Fibroblast of lung (primary cell): ENCODE results near the gene GH1. TPM values are rescaled to one million over a fixed set of nuclear protein-coding genes. Genes with fewer than 3 reads are reported as not detected.

Experiments used
- DNase-seq, 2 donors: peaks; one replicate each; pipeline versions ENCODE4 v3.0.0 to v3.0.0-alpha.2; 2010; ENCODE audit warnings: low read depth in 2 of 2
- H2AFZ ChIP-seq: 2 replicates; pipeline ENCODE4 v1.5.1; 2012; ENCODE audit warnings: low read length, control low read depth, inconsistent platforms
- H3K27ac ChIP-seq: 2 replicates; pipeline ENCODE4 v1.5.1; 2011; ENCODE audit warnings: low read length, control low read depth; ENCODE audit not compliant: insufficient read depth
- H3K27me3 ChIP-seq: 2 replicates; pipeline ENCODE4 v1.5.1; 2011; ENCODE audit warnings: mild to moderate bottlenecking, low read length; ENCODE audit not compliant: control insufficient read depth, insufficient read depth
- H3K36me3 ChIP-seq: 2 replicates; pipeline ENCODE4 v1.5.1; 2011; ENCODE audit warnings: low read length; ENCODE audit not compliant: control insufficient read depth, insufficient read depth
- H3K4me1 ChIP-seq: 2 replicates; pipeline ENCODE4 v1.5.1; 2011; ENCODE audit warnings: low read length; ENCODE audit not compliant: control insufficient read depth, insufficient read depth; ENCODE audit errors: extremely low read depth
- H3K4me2 ChIP-seq: 2 replicates; pipeline ENCODE4 v1.5.1; 2011; ENCODE audit warnings: low read length, control low read depth; ENCODE audit not compliant: insufficient read depth; ENCODE audit errors: extremely low read depth
- H3K4me3 ChIP-seq, 4 experiments: fragments of 200-600 bp in 1 of 4; sonication (generic) in 1 of 4; replicated peaks in 1 of 4; 2 replicates each; pipeline ENCODE4 v1.5.1; 2011 to 2016; ENCODE audit warnings: low read length in 4 of 4, low read depth in 3 of 4, mild to moderate bottlenecking in 3 of 4, control low read depth in 2 of 4, inconsistent platforms in 1 of 4, mixed read lengths in 1 of 4; ENCODE audit not compliant: insufficient read depth in 1 of 4; ENCODE audit errors: control extremely low read depth in 1 of 4
- H3K79me2 ChIP-seq: 2 replicates; pipeline ENCODE4 v1.5.1; 2012; ENCODE audit warnings: mild to moderate bottlenecking, low read length, inconsistent platforms; ENCODE audit not compliant: control insufficient read depth, insufficient read depth
- H3K9ac ChIP-seq: 2 replicates; pipeline ENCODE4 v1.5.1; 2011; ENCODE audit warnings: mild to moderate bottlenecking, low read length, control low read depth; ENCODE audit not compliant: insufficient read depth
- H3K9me3 ChIP-seq: 2 replicates; pipeline ENCODE4 v1.5.1; 2012; ENCODE audit warnings: low read depth, low read length; ENCODE audit not compliant: control insufficient read depth, insufficient read depth
- H4K20me1 ChIP-seq: 2 replicates; pipeline ENCODE4 v1.5.1; 2011; ENCODE audit warnings: low read length; ENCODE audit not compliant: control insufficient read depth, insufficient read depth; ENCODE audit errors: extremely low read depth
- CTCF ChIP-seq, 2 donors: IDR thresholded peaks in 1 of 2; conservative IDR thresholded peaks in 1 of 2; 1 replicate in 1 of 2; 2 replicates in 1 of 2; pipeline ENCODE4 v1.5.1; 2011 to 2012; ENCODE audit warnings: low read length in 2 of 2, control low read depth in 1 of 2, inconsistent platforms in 1 of 2, low read depth in 1 of 2, mild to moderate bottlenecking in 1 of 2
- EZH2 ChIP-seq: IDR thresholded peaks from 2 replicates; pipeline ENCODE4 v1.5.1; 2012; ENCODE audit warnings: low read length, control low read depth, mild to moderate bottlenecking; ENCODE audit errors: missing control alignments
- polyA plus RNA-seq, 2 donors: library from polyadenylated mRNA; depleted of rRNA in 1 of 2; stranded (reverse) in 1 of 2; unstranded in 1 of 2; fragments of >200 nt; gene quantifications; 2 replicates each; pipeline ENCODE4 v1.2.1, GENCODE V29; 2011 to 2012; ENCODE audit warnings: missing spikeins in 1 of 2
- total RNA-seq: library from RNA; depleted of rRNA; stranded (reverse); fragments of >200 nt; gene quantifications from 2 replicates; pipeline ENCODE4 v1.2.1, GENCODE V29; 2014

GH1 gene
- total and polyA plus RNA-seq, 2 donors (not counting 1 experiment from before 2014, with no cell fraction given): not detected

GRCh38 chr17:63950940-63951907, 32.6 kb upstream of the GH1 start:
- Histone ChIP-seq H3K4me3 (no peak overlapping the region), H4K20me1 (no peaks in the 10 kb centered on the region), H3K4me1 (no peaks in the 10 kb centered on the region), H3K27ac (no peak overlapping the region), H2AFZ (no peak overlapping the region), H3K79me2 (no peaks in the 10 kb centered on the region), H3K9me3 (no peaks in the 10 kb centered on the region), H3K4me2 (no peak overlapping the region), H3K9ac (no peak overlapping the region), H3K27me3 (no peaks in the 10 kb centered on the region), H3K36me3 (no peaks in the 10 kb centered on the region)
- no peak for DNase-seq
- TF ChIP-seq EZH2: no peak
- TF ChIP-seq CTCF (conservative IDR thresholded peaks at IDR 0.05 in 1 of 2, IDR thresholded peaks at IDR 0.05 in 1 of 2; ENCODE audit: low read depth in 1 of 2, low read length in 2 of 2): peak in 1 of 2 donors; percentile 12

- Histone ChIP-seq H4K20me1 (no peaks in the 10 kb centered on the region), H3K9me3 (no peaks in the 10 kb centered on the region), H3K4me3 (no peak overlapping the region), H3K4me2 (no peak overlapping the region), H3K27me3 (no peaks in the 10 kb centered on the region), H3K4me1 (no peaks in the 10 kb centered on the region), H3K36me3 (no peaks in the 10 kb centered on the region), H2AFZ (no peak overlapping the region), H3K9ac (no peak overlapping the region), H3K79me2 (no peaks in the 10 kb centered on the region), H3K27ac (no peak overlapping the region)
- no peak for DNase-seq
- TF ChIP-seq CTCF (conservative IDR thresholded peaks at IDR 0.05 in 1 of 2, IDR thresholded peaks at IDR 0.05 in 1 of 2; ENCODE audit: low read depth in 1 of 2, low read length in 2 of 2) (no peak), EZH2 (no peak)
Measured at GRCh38 chr17:63949576-63950250, 31.1 kb upstream of the GH1 start.

GRCh38 chr17:63948521-63948920, 29.9 kb upstream of the GH1 start:
- no peaks in the 10 kb centered on the region for H3K36me3 ChIP-seq
- no peak overlapping the region for H3K4me2 ChIP-seq
- no peak overlapping the region for H2AFZ ChIP-seq
- no peak for DNase-seq
- no peak overlapping the region for H3K9ac ChIP-seq
- no peak for TF ChIP-seq EZH2
- no peak for TF ChIP-seq CTCF (conservative IDR thresholded peaks at IDR 0.05 in 1 of 2, IDR thresholded peaks at IDR 0.05 in 1 of 2; ENCODE audit: low read depth in 1 of 2, low read length in 2 of 2)
- no peaks in the 10 kb centered on the region for H4K20me1 ChIP-seq
- H3K9me3 ChIP-seq: no peaks in the 10 kb centered on the region
- no peak overlapping the region for H3K4me3 ChIP-seq
- no peak overlapping the region for H3K27ac ChIP-seq
- no peaks in the 10 kb centered on the region for H3K27me3 ChIP-seq
- H3K4me1 ChIP-seq: no peaks in the 10 kb centered on the region
- no peaks in the 10 kb centered on the region for H3K79me2 ChIP-seq
